GM12878 (cell line): ENCODE data around the gene CHRND. TPM values are rescaled to one million over a fixed set of nuclear protein-coding genes. Genes with fewer than 3 reads are reported as not detected.
A peak's percentile ranks its signal among the peaks of the same experiment; 100 is the strongest.

Experiments
- ATAC-seq: fragments of 200-7000 bp; cut with Tn5 transposase; 3 replicates; pipeline ENCODE4 v1.9.1; 2020; ENCODE audit warnings: mild to moderate bottlenecking, moderate library complexity
- BruUV-seq: library from RNA; stranded (reverse); fragments of 400-500 nt; replicated peaks from 2 replicates; lab custom pipeline; 2021; lab: Mats Ljungman, UMichigan
- CTCF ChIA-PET: fragments of 300-600 bp; sonication (Branson Sonifier 250); formaldehyde crosslinking; extraction: SDS; loops from one replicate; lab custom pipeline; 2021; ENCODE audit warnings: inconsistent platforms; lab: Yijun Ruan, JAX
- POLR2A ChIA-PET: fragments of 350-600 bp; formaldehyde crosslinking; extraction: SDS; loops from one replicate; lab custom pipeline; 2021; ENCODE audit warnings: inconsistent platforms; lab: Charles Lee
- RAD21 ChIA-PET: fragments of 300-600 bp; sonication (Branson Sonifier 250); formaldehyde crosslinking; loops from one replicate; lab custom pipeline; 2023; ENCODE audit warnings: antibody characterized with exemption; ENCODE audit not compliant: unreplicated experiment; lab: Charles Lee
- SMC1A ChIA-PET: fragments of 300-600 bp; sonication (Branson Sonifier 250); formaldehyde crosslinking; loops from one replicate; lab custom pipeline; 2023; ENCODE audit not compliant: unreplicated experiment, uncharacterized antibody; lab: Charles Lee
- DNase-seq: peaks from one replicate; pipeline ENCODE4 v3.0.0-alpha.2; 2011; ENCODE audit warnings: low read depth, low spot score
- FAIRE-seq: peaks from 3 replicates; lab custom pipeline; 2011; peaks lifted over from hg19 to GRCh38; lab: Jason Lieb, UNC
- H2AFZ ChIP-seq: 2 replicates; pipeline ENCODE4 v1.6.0; 2011; ENCODE audit warnings: low read depth, low read length, control low read depth; ENCODE audit not compliant: control insufficient read depth
- H3K27ac ChIP-seq: 2 replicates; pipeline ENCODE4 v1.5.1; 2011; ENCODE audit warnings: control low read depth; ENCODE audit not compliant: control insufficient read depth, insufficient read depth
- H3K27me3 ChIP-seq, 2 experiments: replicated peaks in 1 of 2; 2 replicates each; pipeline versions ENCODE4 v1.6.0 to v1.6.1; 2011; ENCODE audit warnings: low read length in 1 of 2; ENCODE audit not compliant: control insufficient read depth in 2 of 2, insufficient read depth in 2 of 2
- H3K36me3 ChIP-seq, 2 experiments: 2 replicates each; pipeline ENCODE4 v1.5.1; 2011; ENCODE audit warnings: low read length in 1 of 2; ENCODE audit not compliant: control insufficient read depth in 2 of 2, insufficient read depth in 2 of 2
- H3K4me1 ChIP-seq: 2 replicates; pipeline ENCODE4 v1.6.1; 2011; ENCODE audit warnings: mild to moderate bottlenecking, low read length, moderate library complexity, mixed read lengths; ENCODE audit not compliant: control insufficient read depth, insufficient read depth
- H3K4me2 ChIP-seq: 2 replicates; pipeline ENCODE4 v1.6.0; 2011; ENCODE audit warnings: control low read depth; ENCODE audit not compliant: control insufficient read depth, insufficient read depth
- H3K4me3 ChIP-seq: fragments of 200-600 bp; sonication (generic); 2 replicates; pipeline ENCODE4 v1.5.1; 2016
- H3K79me2 ChIP-seq: 2 replicates; pipeline ENCODE4 v1.6.0; 2011; ENCODE audit warnings: low read length; ENCODE audit not compliant: control insufficient read depth, insufficient read depth
- H3K9ac ChIP-seq: 2 replicates; pipeline ENCODE4 v1.8.0; 2011; ENCODE audit warnings: low read length, control low read depth, mixed read lengths; ENCODE audit not compliant: control insufficient read depth, insufficient read depth
- H3K9me3 ChIP-seq: replicated peaks from 3 replicates; pipeline ENCODE4 v1.5.1; 2011; ENCODE audit warnings: mild to moderate bottlenecking, low read length; ENCODE audit not compliant: control insufficient read depth, insufficient read depth
- H4K20me1 ChIP-seq: 2 replicates; pipeline ENCODE4 v1.6.0; 2011; ENCODE audit not compliant: control insufficient read depth, insufficient read depth
- BACH1 ChIP-seq: fragments of 450-650 bp; IDR thresholded peaks from 2 replicates; pipeline ENCODE4 v1.6.1; 2017; ENCODE audit warnings: mild to moderate bottlenecking, borderline replicate concordance
- BCL11A ChIP-seq: IDR thresholded peaks from 2 replicates; pipeline ENCODE4 v1.6.1; 2011; ENCODE audit warnings: low read depth, low read length
- FOS ChIP-seq: IDR thresholded peaks from 3 replicates; pipeline ENCODE4 v1.6.1; 2011; ENCODE audit warnings: borderline replicate concordance; ENCODE audit not compliant: insufficient read length; ENCODE audit errors: extremely low read depth
- HCFC1 ChIP-seq: fragments of 150-350 bp; IDR thresholded peaks from 2 replicates; pipeline ENCODE4 v1.6.1; 2014; ENCODE audit warnings: low read length
- MYC ChIP-seq: IDR thresholded peaks from 2 replicates; pipeline ENCODE4 v1.6.1; 2011; ENCODE audit warnings: mild to moderate bottlenecking, low read length, moderate library complexity, inconsistent platforms; ENCODE audit not compliant: insufficient read depth, insufficient replicate concordance, insufficient read length, severe bottlenecking
- NR2C1 ChIP-seq: fragments of 450-650 bp; IDR thresholded peaks from 2 replicates; pipeline ENCODE4 v1.6.1; 2017; ENCODE audit warnings: antibody characterized with exemption, mild to moderate bottlenecking, moderate library complexity
- POLR2AphosphoS5 ChIP-seq: IDR thresholded peaks from 2 replicates; pipeline ENCODE4 v1.6.1; 2011; ENCODE audit warnings: mild to moderate bottlenecking, low read length, inconsistent platforms
- RAD51 ChIP-seq: fragments of 450-650 bp; IDR thresholded peaks from 2 replicates; pipeline ENCODE4 v1.6.1; 2016; ENCODE audit warnings: moderate library complexity, mild to moderate bottlenecking, inconsistent platforms
- SPI1 ChIP-seq: IDR thresholded peaks from 2 replicates; pipeline ENCODE4 v1.6.1; 2011; ENCODE audit warnings: low read depth, mild to moderate bottlenecking, low read length, moderate library complexity, borderline replicate concordance; ENCODE audit not compliant: insufficient read depth
- ZNF384 ChIP-seq: IDR thresholded peaks from 2 replicates; pipeline ENCODE4 v1.6.1; 2012; ENCODE audit warnings: low read depth, mild to moderate bottlenecking, low read length, improper control_type of control experiment, borderline replicate concordance
- WGBS: methylation state at CpG from one replicate; pipeline ENCODE4 v1.1.6; 2016; ENCODE audit warnings: low lambda C conversion rate; ENCODE audit not compliant: insufficient replicate concordance, insufficient coverage; ENCODE audit errors: missing lambda C conversion rate; 5-methylcytosine and 5-hydroxymethylcytosine counted together
- in situ Hi-C: fragments of 300-500 bp; cut with MboI; formaldehyde crosslinking; loops from 9 replicates; pipeline ENCODE4 v1.14.3; 2018; ENCODE audit warnings: mixed read lengths
- intact Hi-C: fragments of 100-400 bp; cut with micrococcal nuclease; formaldehyde crosslinking; loops from one replicate; pipeline ENCODE4 v1.14.2; 2022; ENCODE audit not compliant: unreplicated experiment
- polyA plus RNA-seq, 11 experiments: library from polyadenylated mRNA; depleted of rRNA in 4 of 11; unstranded in 6 of 11; stranded (reverse) in 5 of 11; fragments of >200 nt; fragmentation: Nextera tagmentation in 4 of 11; fragmentation: Illumina TruSeq in 1 of 11; extraction: Ambion mirVana in 4 of 11; extraction: Trizol in 1 of 11; gene quantifications; 1 replicate in 1 of 11; 2 replicates in 10 of 11; pipeline versions ENCODE4 v1.2.1 to v1.2.3, GENCODE V29; 2011 to 2016; ENCODE audit warnings: inconsistent platforms in 2 of 11, missing spikeins in 2 of 11, low read depth in 1 of 11
- total RNA-seq, 4 experiments: library from RNA; depleted of rRNA in 3 of 4; stranded (reverse); fragments of >200 nt in 3 of 4; fragmentation: Illumina TruSeq in 1 of 4; extraction: Trizol in 1 of 4; gene quantifications; 2 replicates each; pipeline versions ENCODE4 v1.2.1 to v1.2.3, GENCODE V29; 2013 to 2021
- TF ChIP-seq, protein P1 (sequence below): fragments of 450-650 bp; IDR thresholded peaks from 2 replicates; pipeline ENCODE4 v1.6.1; 2016; ENCODE audit warnings: mild to moderate bottlenecking
- TF ChIP-seq, protein P2 (sequence below): fragments of 450-650 bp; IDR thresholded peaks from 2 replicates; pipeline ENCODE4 v1.6.1; 2017; ENCODE audit warnings: antibody characterized with exemption, mild to moderate bottlenecking, moderate library complexity
- TF ChIP-seq, protein P3 (sequence below): fragments of 450-650 bp; formaldehyde crosslinking; IDR thresholded peaks from 2 replicates; pipeline ENCODE4 v1.4.0; 2020; ENCODE audit warnings: mild to moderate bottlenecking, moderate library complexity
- TF ChIP-seq, protein P4 (sequence below): IDR thresholded peaks from 2 replicates; pipeline ENCODE4 v1.6.1; 2011; ENCODE audit warnings: low read depth, low read length, improper control_type of control experiment, borderline replicate concordance

CHRND gene
- total and polyA plus RNA-seq, 10 of the 15 experiments (the other 5 are each of a cell fraction or from before 2014, with no cell fraction given): not detected

DNA sequence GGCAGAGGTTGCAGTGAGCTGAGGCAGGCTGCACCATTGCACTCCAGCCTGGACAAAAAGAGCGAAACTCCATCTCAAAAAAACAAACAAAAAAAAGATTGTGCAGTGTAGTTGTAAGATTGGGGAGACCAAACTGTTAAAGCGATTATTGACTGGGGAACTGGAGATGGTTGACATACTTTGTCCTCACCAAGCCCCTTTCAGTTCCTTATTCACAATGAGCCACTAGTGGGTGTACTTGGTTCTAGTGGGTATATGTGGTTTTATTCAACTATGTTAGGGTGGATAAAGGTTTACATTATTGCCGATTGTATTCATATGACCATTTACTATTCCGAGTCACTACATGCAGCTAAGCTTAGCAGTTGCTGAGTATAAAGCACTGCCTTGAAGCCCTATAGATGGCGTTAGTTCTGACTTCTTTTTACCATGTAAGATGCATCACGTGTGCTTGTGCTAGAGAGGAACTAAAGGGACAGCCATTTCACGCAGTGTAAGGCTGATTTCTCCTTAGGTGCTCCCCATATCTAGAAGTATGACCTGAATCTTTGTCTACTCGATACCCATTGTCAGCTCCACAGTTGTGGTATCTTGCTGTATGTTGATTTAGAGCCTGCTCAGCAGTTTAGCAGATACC lies 36.7 kb downstream of the CHRND start:
- 66% methylated on average over 8 of the region's 8 CpGs for WGBS
- in situ Hi-C loops: no loop called here
- intact Hi-C loops: no loop called here
- RAD21 ChIA-PET: no interaction called here
- SMC1A ChIA-PET: interaction anchor here (2.1 kb wide), 1 partner anchor 16 kb away, joined by 7 read pairs; no protein-coding TSS in a partner anchor
- Histone ChIP-seq H3K4me2 (no peak overlapping the region), H3K4me3 (no peak overlapping the region), H2AFZ (no peak overlapping the region), H3K27me3 (no peaks in the 10 kb centered on the region), H4K20me1 (no peaks in the 10 kb centered on the region), H3K27ac (no peak overlapping the region), H3K79me2 (no peaks in the 10 kb centered on the region), H3K9me3 (no peaks in the 10 kb centered on the region), H3K9ac (no peak overlapping the region), H3K4me1 (peaks cover 4% of the 10 kb centered on the region; the same call in 1 of the 2 replicates), H3K36me3 (peaks cover 9 to 34% of the 10 kb centered on the region in 2 experiments)
- POLR2A ChIA-PET: interaction anchor here (0.6 to 1.0 kb wide), 5 partner anchors 9 to 681 kb away, joined by 3 to 5 read pairs (median 3); partner anchors contain the start of genes EIF4E2 and TIGD1
- CTCF ChIA-PET: interaction anchor here (0.6 to 1.6 kb wide), 4 partner anchors 8 to 656 kb away, joined by 3 to 5 read pairs (median 4); partner anchors contain the start of gene CHRNG
- no peak for FAIRE-seq
- no TSS peak for BruUV-seq
- peak; percentile 85 for ATAC-seq
- DNase-seq: no peak
- no peak for TF ChIP-seq HCFC1
- peak; percentile 79 for TF ChIP-seq SPI1
- no peak for TF ChIP-seq BACH1
- TF ChIP-seq RAD51: peak; percentile 61; the same call in 1 of the 2 replicates
- TF ChIP-seq, protein P1, sequence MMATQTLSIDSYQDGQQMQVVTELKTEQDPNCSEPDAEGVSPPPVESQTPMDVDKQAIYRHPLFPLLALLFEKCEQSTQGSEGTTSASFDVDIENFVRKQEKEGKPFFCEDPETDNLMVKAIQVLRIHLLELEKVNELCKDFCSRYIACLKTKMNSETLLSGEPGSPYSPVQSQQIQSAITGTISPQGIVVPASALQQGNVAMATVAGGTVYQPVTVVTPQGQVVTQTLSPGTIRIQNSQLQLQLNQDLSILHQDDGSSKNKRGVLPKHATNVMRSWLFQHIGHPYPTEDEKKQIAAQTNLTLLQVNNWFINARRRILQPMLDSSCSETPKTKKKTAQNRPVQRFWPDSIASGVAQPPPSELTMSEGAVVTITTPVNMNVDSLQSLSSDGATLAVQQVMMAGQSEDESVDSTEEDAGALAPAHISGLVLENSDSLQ: no peak
- TF ChIP-seq POLR2AphosphoS5: peak; percentile 30; the same call in 1 of the 2 replicates
- TF ChIP-seq, protein P2, sequence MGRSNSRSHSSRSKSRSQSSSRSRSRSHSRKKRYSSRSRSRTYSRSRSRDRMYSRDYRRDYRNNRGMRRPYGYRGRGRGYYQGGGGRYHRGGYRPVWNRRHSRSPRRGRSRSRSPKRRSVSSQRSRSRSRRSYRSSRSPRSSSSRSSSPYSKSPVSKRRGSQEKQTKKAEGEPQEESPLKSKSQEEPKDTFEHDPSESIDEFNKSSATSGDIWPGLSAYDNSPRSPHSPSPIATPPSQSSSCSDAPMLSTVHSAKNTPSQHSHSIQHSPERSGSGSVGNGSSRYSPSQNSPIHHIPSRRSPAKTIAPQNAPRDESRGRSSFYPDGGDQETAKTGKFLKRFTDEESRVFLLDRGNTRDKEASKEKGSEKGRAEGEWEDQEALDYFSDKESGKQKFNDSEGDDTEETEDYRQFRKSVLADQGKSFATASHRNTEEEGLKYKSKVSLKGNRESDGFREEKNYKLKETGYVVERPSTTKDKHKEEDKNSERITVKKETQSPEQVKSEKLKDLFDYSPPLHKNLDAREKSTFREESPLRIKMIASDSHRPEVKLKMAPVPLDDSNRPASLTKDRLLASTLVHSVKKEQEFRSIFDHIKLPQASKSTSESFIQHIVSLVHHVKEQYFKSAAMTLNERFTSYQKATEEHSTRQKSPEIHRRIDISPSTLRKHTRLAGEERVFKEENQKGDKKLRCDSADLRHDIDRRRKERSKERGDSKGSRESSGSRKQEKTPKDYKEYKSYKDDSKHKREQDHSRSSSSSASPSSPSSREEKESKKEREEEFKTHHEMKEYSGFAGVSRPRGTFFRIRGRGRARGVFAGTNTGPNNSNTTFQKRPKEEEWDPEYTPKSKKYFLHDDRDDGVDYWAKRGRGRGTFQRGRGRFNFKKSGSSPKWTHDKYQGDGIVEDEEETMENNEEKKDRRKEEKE: no peak
- TF ChIP-seq BCL11A: no peak
- TF ChIP-seq ZNF384: no peak
- TF ChIP-seq MYC: no peak
- no peak for TF ChIP-seq FOS
- TF ChIP-seq, protein P3, sequence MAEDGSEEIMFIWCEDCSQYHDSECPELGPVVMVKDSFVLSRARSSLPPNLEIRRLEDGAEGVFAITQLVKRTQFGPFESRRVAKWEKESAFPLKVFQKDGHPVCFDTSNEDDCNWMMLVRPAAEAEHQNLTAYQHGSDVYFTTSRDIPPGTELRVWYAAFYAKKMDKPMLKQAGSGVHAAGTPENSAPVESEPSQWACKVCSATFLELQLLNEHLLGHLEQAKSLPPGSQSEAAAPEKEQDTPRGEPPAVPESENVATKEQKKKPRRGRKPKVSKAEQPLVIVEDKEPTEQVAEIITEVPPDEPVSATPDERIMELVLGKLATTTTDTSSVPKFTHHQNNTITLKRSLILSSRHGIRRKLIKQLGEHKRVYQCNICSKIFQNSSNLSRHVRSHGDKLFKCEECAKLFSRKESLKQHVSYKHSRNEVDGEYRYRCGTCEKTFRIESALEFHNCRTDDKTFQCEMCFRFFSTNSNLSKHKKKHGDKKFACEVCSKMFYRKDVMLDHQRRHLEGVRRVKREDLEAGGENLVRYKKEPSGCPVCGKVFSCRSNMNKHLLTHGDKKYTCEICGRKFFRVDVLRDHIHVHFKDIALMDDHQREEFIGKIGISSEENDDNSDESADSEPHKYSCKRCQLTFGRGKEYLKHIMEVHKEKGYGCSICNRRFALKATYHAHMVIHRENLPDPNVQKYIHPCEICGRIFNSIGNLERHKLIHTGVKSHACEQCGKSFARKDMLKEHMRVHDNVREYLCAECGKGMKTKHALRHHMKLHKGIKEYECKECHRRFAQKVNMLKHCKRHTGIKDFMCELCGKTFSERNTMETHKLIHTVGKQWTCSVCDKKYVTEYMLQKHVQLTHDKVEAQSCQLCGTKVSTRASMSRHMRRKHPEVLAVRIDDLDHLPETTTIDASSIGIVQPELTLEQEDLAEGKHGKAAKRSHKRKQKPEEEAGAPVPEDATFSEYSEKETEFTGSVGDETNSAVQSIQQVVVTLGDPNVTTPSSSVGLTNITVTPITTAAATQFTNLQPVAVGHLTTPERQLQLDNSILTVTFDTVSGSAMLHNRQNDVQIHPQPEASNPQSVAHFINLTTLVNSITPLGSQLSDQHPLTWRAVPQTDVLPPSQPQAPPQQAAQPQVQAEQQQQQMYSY: no peak
- no peak for TF ChIP-seq NR2C1
- TF ChIP-seq, protein P4, sequence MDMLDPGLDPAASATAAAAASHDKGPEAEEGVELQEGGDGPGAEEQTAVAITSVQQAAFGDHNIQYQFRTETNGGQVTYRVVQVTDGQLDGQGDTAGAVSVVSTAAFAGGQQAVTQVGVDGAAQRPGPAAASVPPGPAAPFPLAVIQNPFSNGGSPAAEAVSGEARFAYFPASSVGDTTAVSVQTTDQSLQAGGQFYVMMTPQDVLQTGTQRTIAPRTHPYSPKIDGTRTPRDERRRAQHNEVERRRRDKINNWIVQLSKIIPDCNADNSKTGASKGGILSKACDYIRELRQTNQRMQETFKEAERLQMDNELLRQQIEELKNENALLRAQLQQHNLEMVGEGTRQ: peak; percentile 24; the same call in 1 of the 2 replicates
